Activated CD4-positive, alpha-beta T cell treated with anti-CD3 and anti-CD28 coated beads, Interleukin-2, Interleukin-4, amounts not matched to agents 100 ng/mL and 50 ng/mL, durations not matched to agents 16 hours and 8 hours (primary cell): ENCODE measurements around the gene CDK14.

Source experiments
- DNase-seq: peaks from one replicate; pipeline ENCODE4 v3.0.0-alpha.2; 2020; ENCODE audit warnings: low spot score

Gene CDK14

DNA sequence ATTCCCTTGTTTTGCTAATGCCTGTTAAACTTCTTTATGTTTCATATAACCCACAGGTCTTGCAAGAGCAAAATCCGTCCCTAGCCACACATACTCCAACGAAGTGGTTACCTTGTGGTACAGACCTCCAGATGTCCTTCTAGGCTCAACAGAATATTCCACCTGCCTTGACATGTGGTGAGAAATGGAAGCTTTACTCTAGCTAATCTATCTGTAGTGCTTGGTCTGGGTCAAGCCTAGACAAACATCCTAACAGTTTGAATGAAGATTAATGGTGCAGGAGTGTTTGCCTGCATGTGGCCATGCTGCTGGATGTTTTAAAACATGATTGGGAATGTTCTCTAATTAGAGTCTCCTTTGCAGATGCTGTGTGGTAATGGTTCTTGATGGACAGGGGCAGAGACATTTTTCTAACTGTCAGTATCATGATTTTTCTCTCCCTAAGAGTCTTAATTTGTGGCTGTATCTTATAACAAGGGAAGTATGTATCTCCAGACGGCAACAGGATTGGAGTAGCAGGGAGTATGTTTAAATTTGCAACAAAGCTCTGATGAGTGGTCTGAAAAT lies 359.6 kb downstream of the CDK14 start:
- no peak for DNase-seq

- no peak for DNase-seq
Measured at GRCh38 chr7:90957883-90958282, 361.8 kb downstream of the CDK14 start.

DNA sequence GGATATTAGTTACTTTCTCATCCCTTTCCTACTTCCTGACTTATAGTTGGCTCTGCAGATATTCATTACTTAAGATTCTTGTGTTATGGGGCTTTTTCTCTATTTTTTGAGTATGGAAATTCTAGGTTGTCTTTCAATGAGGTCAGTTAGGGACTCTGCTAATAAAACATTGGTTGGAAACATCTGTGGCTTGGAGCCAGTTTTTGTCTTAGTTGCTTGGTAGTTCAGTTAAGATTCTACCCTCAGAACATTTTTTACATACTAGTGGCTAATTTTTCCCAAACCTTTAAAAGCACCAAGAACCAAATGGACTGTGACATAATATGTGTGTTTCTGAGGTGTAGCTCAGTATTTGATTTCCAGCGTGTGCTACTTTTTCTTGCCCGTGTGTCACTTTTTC lies 362.5 kb downstream of the CDK14 start:
- DNase-seq = no peak

DNA sequence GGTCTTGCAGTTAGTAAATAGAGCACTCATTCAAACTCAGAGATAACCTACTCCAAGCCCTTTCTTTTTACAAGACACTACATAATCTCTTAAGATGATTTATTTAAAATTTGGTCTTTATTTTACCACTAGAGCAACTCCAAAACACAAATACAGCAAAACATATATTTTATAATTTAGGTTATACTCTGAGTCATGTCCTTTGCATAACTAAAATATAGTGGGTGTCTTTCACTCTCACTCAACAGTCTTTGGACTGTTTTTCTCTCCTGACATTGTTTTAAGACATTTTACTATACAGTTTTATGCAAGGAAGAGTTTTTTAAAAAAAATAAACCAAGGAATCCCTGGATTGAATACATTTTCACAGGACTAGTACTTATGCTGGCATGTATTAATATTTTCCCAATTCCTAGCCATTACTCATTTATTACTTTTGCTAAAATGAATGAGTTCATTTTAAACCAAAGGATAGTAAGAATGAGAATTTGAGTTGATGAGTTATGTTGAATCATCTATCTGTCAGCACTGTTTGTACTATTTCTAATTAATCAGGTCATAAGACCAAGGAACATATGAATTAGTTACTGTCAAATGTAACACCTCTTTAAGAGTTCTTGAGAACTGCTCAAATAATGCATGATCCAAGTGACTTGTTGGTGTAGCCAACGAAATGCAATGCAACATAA lies 365.1 kb downstream of the CDK14 start:
- no peak for DNase-seq

DNA sequence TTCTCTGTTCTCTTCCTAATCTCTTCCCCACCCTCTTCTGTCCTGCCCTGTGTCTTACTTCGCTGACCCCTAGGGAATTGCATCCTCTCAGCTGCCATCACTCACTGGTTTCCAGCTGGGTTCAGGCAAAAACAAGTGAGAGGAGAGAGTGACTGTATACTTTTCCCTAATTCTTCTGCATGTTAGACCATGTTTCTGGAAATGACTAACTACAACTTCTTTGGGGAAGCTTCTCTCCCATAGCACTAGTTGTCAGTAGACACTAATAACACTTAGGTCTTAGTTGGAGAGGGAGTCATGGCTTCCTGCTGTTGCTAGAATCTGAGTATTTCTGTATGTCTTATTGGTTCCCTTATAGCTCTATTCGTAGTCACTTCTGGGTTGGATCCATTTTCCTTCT lies 369.1 kb downstream of the CDK14 start:
- DNase-seq = no peak

DNA sequence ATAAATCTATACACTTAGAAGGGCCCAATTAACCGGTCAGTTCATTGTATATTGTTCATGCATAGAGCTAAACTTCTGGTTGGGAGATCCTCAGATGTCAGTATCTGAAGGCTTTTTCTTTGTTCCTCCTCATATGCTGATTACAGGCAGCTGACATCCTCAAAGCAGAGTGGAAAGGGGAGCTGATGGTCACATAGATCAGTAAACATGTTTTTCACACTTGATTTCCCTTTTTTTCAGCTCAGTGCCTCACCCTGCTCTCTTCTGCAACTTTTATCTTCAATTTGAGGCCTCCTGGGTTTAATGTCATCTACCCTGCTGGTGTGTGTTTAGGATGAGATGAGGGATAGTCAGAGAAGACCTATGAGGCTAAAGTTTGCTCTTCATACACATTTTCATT lies 370.2 kb downstream of the CDK14 start:
- no peak for DNase-seq

DNA sequence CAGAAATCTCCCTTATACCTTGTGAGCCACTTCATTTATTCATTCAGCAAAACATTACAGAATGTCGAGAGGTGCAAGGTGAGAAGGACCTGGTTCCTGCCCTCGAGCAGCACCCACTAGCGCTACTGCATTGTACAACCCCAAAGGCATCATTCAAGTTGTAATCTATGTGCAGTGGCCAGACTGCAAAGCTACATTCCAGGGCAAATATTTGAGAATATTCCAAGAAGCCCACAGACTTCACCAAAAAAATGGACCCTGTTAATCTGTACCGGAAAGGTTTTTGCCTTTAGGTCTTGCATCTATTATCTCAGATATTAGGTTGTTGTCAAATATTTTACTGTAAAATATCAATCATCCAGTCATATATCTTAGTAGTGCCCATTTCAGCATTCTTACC lies 372.8 kb downstream of the CDK14 start:
- DNase-seq = no peak

DNA sequence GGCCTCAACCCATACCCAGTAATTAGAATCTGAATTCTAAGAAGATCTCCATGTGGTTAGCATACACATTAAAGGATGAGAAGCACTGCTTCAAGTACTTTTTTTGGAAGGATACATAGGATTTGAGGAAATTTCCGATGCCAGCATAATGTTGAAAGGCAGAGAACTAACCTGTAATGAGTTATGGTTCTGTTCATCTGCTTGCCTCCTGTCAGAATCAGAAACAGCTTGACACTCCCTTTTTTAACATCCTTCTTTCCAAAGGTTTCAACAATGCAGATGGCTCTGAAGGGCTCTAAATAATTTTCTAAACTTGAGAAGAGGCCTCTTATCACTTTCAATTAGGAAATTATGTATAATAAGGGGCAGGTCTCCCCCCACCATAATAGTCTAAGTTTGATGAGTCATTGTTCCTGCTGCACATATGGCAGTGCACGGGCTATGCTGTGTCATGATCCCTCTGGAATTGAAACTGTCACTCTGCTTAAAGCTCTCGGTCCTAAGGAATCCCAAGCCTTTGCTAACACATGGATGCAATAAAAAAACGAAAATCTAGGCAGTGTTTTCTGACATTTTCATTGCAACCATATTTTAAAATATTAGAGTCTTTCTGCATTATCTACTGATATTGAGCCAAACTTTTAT lies 376.9 kb downstream of the CDK14 start:
- no peak for DNase-seq

GRCh38 chr7:90977056-90977455 lies 380.9 kb downstream of the CDK14 start:
- no peak for DNase-seq

DNA sequence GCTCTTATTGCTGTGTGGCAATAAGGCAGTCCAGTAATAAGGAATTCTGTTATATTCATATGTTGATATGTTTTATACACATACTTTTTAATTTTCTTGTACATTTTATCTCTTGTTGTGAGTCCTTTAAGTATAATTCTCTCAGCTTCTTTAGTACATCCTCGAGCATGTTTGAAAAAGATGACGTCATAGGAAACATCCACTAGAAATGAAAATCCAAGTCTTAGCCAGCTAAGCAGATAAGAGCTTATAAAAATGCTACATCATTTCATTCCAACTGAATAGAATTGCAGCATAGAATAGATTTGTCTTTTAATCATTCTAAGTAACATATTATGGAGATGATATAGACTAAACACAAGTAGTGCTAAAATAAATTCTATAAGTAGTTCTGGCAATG lies 384.4 kb downstream of the CDK14 start:
- no peak for DNase-seq

DNA sequence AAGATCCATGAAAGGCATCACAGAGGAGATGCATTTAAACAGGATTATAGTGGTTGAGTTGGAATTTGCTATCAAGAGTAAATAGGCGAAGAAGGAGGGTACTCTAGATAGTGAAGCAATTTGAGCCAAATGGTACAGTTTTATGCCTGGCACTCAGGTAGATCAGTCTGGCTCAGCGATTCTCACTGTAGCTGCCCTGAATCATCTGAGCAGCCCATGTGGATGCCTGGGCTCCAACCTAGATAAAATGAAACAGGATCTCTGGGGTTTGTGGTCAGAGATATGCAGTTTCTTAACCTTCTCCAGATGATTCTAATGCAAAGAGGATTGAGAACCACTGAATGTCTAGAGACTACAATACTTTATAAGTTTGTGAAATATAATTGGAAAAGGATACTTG lies 386.1 kb downstream of the CDK14 start:
- DNase-seq = no peak

DNA sequence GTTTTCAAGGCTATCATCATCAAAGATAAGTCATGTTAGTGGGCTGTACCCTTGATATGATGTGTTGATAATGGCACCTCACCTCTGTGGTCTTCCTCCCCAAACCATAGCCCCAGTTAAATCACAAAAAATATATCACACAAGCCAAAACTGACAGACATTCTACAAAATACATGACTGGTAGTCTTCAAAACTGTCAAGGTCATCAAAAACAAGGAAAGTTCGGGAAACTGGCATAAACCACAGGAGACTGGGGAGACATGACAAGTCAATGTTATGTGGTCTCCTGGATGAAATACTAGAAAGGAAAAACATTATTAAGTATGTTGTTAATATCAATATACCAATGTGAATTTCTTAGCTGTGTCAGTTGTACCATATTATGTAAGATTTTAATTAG lies 388.6 kb downstream of the CDK14 start:
- DNase-seq = no peak

GRCh38 chr7:90988516-90988915 lies 392.4 kb downstream of the CDK14 start:
- DNase-seq = no peak

GRCh38 chr7:90988996-90989765 lies 393.1 kb downstream of the CDK14 start:
- DNase-seq = no peak

DNA sequence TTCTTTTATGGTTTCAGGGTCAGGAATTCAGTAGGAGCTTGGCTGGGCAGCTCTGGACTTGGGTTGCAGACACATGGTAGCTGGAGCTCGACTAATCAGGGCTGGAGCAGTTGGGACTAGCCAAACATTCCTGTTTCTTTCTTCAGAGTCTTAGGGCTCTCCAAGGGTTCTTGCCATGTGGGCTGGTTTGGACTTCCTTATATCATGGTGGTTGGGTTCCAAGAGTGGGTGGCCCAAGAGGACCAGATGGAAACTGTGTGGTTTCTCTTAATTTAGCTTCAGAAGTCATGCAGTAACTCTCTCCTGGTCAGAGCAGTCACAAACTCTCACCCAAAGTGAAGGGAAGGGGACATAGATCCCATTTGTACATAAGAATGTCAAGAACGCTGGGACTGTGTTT lies 398.0 kb downstream of the CDK14 start:
- no peak for DNase-seq

DNA sequence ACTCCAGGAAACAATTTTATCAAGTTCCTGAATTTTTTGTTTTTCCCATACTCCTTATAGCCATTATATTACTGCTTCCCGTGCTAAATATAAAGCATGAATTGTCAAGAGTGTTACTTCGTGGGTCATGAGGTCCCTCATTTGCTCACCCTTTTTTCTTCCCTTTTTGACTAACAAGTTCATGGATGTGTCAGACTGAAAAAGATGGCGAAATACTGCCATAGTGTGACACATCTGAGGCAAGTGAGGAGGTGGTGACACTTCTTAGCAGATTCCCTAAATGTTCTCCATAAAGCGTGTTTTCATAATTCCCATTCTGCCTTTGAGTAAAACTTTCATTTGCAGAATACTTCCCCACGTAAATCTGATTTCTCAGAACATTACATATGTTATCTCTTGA lies 398.5 kb downstream of the CDK14 start:
- no peak for DNase-seq

- no peak for DNase-seq
Measured at GRCh38 chr7:90995996-90996395, 399.9 kb downstream of the CDK14 start.

DNA sequence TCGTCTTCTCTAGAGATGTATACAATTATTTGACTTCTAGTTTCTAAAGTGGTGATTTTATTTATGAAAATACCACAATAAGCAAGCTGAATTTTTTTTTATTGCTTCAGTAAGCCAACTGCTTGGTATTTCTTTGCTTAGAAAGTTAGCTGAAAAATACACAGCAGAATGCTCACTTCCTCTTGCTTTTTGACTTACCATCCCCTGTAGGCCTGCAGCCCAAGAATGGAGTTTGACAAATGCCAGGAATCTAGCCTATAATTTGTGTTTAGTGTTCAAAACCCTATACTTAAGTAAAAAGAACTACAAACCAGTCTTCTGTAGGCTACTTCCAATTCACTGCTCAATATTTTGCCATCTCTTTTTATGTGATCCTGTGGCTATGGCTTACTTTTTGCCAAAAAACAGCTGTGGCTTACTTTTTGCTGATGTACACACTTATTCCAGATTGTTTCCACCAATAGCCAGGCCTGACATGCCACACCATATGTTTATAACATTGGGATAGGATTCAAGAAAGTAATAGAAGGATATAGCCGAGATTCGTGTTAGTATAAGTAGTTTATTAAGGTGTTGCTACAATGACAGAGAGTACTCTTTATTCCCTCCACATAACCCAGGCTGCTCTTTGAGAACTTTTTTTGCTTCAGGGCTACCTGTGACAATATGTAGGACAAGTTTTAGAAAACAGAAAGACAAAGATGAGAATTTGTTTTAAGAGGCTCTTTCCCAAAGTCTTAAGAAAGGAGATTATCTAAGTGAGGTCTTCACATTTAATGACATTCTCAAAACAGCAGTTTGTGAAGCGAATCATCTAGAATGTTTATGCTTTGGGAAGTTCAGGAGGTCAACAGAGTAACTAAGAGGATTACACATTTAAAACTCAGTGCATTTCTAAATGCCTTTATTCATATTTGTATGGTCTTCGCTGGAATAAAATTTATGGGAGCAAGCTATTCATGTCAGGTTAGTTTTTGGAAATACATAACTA lies 404.2 kb downstream of the CDK14 start:
- no peak for DNase-seq

DNA sequence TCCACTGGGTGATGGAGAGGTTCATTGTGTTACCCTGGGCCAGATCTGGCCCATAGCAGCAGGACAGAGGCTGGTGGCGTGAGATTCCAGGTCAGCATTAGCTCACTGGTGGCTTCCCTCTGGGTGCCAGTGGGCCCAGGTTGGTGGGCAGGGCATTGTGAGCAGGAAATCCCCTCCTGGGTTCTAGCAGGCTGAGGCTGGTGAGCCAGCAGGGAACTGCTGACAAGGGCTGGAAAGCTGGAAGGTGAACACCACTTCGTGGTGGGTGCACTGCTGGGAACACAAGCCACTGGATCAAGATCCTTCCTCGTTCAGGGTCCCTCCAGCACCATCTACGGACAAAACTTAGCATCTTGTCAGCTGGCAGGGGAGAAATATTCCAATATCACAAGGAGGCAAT lies 408.9 kb downstream of the CDK14 start:
- DNase-seq = no peak

GRCh38 chr7:91005841-91006240 lies 409.7 kb downstream of the CDK14 start:
- no peak for DNase-seq

- DNase-seq = no peak
Measured at GRCh38 chr7:91007371-91007770, 411.2 kb downstream of the CDK14 start.

DNA sequence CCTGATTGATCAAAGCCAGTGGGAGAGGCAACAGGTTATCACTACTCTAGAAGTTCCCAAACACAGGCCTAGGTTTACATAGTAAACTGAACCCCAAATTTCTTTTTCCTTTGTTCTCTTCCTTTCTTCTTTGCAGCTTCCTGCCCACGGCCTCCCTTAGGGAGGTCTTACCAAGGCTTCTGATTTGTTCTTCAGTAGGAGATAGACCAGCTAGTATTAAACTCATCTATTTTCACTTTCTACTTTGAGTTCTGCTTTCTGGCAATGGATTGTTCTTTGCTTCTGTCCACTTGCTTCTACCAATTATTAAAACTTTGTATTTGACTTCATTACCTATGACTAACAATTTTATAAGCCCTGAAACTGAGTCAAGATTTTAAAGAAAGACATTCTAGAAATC lies 417.0 kb downstream of the CDK14 start:
- DNase-seq = no peak
